Stimulated activated CD4-positive, alpha-beta T cell treated with anti-CD3 and anti-CD28 coated beads, Interleukin-4, amount 100 ng/mL, for 1 hour (primary cell): ENCODE results near the gene GIN1.
"Not testable (repeated sequence)": the region's sequence is repeated elsewhere in the genome, so short reads cannot be mapped to it uniquely, and the experiment has no call there.

ENCODE experiments used
- DNase-seq: peaks from one replicate; pipeline ENCODE4 v3.0.0-alpha.2; 2020

The GIN1 gene

DNA sequence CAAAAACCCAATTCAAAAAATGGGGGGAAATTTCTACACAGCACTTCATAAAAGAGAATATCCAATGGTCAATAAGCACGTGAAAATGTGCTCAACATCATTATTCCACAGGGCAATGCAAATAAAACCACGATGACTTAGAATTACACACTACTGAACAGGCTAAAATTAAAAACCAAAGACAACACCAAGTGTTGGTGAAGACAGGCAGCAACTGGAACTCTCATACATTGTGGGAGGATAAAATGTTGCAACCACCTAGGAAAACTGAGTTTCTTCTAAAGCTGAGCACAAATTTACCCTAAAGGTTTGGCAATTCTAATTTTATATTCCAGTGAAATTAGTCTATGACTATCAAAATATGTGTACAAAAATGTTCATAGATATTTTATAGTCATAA lies 9.5 kb downstream of the GIN1 start:
- DNase-seq = no peak

DNA sequence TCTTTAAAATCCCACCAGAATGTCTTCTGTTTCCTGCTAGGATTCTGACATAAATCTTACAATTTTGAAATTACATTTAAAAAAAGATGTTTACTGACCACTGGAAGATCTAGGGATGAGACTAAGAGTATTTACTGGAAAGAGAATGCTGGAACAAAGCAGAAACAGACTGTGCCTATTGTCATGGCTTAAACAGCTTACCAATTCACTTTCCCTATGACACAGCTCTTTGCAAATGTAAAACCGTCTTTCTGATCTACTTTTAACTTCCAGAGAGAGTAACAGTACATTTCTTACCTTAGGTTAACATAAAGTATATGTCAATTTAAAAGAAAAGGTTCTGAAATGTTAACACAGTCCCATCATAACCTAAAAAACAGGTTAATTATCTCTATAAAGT lies 10.7 kb downstream of the GIN1 start:
- DNase-seq = no peak

DNA sequence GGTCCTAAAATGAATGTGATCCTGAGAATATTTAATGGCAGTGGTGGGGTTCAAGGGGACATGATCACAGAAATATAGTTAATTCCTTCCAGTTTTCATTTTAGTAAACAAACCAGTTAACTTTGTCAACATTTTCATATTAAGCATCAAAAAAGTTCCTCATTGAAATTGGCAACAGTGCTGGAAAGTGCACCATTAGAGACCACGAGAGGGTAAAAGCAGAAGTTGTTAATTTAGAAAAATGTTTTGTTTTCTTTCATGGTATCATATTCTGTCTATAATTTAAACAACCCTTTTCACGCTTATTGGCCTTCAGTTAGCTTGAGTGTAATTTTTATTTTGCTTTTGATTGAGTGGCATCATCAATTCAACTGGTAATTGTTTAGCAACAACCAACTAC lies 11.9 kb downstream of the GIN1 start:
- DNase-seq = no peak

DNA sequence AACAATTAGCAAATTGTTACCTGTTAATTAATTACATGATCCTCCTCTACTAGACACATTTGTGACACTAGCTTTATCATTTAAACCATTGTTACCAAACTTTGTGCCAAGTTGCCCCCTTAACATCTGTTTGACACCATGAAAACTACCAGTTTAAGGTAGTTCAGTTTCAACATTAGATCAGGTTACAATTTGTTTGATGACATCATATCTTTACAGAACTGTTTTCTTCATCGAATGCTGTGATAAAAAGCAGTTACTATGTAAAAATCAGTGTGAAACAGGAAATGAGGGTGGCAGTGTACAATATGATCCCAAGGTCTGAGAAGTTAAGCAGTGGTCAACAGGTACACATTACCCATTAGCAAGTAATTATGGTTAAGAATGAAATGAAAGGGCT lies 17.7 kb downstream of the GIN1 start:
- DNase-seq = no peak

DNA sequence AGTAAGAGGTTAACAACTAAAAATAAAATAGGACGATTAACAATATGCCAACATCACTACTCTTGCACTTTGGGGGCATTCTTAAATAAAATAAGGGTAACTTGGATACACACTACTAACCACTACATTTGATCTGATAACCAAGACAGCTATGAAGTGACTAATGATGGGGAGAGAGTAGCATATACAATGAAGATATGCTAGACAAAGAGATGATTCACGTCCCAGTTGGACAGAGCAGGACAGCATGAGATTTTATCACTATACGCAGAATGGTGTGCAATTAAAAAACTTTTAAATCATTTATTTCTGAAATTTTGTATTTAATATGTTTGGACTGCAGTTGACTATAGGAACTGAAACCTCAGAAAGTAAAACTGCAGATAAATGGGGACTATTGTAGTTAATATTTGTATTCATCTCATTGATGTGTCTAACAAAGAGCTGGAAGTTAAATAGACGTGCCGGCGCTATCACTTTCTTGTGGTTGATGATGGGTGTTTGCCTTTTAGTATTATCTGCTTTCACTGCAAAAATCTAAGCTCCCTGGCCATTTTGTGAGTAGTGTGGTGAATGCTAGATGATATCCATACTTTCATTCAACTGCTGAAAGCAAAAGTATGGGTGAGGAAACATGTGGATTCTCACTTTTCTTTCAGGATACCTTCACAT lies 18.7 kb downstream of the GIN1 start:
- no peak for DNase-seq

DNA sequence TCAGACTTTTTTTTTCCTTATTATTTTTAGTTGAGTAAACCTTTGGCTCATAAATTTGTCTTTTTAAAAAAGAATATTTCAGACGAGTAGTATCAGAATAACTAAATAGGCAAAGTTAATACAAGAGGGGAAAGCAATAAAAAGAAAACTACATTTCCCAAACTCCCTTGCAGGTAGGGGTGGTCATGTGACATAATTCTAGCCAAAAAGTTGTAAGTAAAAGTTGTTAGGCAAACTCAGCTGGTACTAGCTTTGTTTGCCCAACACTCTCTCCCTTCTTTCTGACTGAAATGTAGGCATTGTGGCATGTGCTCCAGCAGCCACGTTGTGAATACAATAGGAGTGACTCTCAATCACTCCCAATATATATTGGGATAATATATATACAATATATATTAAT lies 20.9 kb downstream of the GIN1 start:
- DNase-seq = no peak

DNA sequence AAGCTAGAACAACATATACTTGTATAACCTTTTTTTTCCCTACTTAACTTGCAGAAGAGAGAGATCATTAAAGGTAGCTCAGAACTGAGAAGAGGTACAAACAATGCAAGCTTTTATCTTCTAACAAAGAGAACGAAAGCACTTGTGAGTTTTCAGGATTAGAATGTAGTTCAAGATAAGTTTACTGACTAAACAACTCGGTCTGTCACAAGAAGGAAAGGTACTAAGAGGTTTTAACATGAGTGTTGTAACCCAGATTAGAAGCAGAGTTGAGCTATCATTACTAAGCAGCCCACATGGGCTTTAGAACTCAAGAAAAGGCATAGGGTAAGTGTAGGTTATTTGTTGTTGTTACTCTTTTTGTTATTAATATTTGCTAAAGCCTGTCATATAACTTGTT lies 25.2 kb downstream of the GIN1 start:
- no peak for DNase-seq

DNA sequence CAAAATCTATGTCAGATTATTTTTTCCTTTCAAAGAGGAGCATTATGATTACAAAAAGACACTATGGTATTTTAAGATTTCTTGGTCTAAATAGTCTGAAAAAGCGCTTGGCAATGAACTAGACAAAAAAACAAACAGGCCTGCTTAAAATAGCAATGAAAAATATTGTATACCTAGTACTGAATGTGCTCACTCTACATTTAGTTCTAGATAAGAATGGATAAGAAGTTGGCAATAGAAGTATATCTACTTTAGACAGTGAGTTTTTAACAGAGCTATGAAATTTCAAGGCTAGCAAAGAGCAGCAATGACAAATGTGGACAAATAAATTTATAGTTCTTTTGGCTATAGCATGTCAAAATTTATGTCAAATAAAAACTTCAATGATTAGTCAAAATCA lies 26.2 kb downstream of the GIN1 start:
- no peak for DNase-seq

DNA sequence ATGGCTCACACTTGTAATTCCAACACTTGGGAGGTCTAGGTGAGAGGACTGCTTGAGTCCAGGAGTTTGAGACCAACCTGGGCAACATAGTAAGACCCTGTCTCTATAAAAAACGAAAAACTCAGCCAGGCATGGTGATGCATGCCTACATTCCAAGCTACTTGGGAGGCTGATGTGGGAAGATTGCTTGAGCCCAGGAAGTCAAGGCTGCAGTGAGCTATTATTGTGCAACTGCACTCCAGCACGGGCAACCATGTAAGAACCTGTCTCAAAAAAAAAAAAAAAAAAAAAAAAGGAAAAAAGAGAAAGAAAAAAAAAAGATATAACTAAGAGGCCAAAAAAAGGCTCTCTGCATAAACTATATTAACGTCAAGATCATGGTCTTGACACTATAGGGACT lies 27.3 kb downstream of the GIN1 start:
- DNase-seq = no peak

DNA sequence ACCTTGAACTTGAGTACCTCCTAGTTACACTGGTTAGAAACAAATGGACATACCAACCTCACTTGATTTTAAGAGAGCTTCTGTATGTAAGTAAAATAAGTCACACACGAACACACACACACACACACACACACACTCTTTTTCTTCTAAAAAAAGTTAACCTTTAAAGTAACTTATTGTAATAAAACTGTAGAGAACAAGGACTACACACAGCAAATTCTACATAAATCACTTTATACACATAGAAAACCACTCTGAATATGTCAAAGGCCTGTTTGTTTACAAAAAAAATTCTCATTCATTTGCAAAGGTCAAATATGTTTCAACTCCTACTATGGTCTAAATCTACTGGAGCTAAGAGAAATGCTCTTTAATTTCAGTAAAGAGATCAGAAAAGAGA lies 29.1 kb downstream of the GIN1 start:
- no peak for DNase-seq

DNA sequence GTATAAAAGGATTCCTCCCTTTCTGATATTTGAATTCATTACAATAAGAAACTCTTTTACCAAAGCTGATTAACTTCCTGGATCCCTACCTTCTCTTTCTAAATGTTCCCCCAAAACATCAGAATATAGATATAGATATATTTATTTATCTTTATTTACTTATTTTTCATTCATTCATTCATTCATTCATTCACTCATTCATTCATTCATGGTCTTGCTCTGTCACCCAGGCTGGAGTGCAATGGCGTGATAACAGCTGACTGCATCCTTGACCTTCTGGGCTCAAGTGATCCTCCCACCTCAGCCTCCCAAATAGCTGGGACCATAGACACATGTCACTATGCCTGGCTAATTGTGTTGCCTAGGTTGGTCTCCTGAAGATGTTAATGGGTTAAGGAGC lies 30.7 kb downstream of the GIN1 start:
- no peak for DNase-seq

DNA sequence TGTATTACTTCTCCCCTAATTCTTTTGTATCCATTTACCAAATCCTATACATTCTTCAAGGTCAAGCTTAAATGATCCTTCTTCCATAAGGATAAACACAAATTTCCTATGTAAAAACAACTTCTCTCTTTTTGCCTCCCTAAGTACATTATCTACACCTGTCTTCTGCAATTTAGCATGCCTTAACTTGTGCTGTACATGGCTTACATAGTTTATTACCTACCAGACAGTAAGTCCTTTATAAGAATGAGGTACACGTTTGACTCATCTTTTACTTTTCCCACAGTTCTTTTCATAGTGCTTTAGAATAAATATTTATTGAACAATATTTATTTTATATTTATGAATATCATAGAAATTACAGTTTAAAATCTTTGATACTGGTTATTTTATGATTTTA lies 33.4 kb downstream of the GIN1 start:
- DNase-seq = no peak

DNA sequence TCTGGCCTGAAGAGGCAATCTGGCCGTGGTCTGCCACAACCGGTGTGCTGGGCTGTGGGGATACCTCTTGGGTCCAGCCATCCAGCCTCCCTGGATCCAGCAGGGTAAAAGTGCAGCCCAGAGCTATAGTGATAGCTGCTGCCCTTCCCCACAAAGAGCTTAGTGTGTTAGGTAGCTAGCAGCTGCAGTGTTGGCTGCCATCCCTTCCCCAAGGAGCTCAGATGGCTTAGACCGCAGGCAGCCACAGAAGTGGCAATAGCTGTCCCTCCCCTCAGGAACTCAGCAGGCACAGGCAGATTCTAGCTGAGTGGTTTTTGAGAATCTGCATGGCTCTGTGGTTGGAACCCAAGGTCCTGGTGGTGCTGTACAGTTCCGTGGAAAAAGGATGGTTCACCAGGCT lies 40.1 kb downstream of the GIN1 start:
- no peak for DNase-seq

DNA sequence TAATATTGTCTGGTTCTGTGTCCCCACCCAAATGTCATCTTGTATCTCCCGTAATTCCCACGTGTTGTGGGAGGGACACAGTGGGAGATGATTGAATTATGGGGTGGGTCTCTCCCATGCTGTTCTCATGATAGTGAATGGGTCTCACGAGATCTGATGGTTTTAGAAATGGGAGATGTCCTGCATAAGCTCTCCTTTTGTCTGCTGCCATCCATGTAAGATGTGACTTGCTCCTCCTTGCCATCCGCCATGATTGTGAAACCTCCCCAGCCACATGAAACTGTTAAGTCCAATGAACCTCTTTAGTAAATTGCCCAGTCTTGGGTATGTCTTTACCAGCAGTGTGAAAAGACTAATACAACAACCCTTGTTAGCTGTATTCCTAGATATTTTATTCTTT lies 44.5 kb downstream of the GIN1 start:
- no peak for DNase-seq

DNA sequence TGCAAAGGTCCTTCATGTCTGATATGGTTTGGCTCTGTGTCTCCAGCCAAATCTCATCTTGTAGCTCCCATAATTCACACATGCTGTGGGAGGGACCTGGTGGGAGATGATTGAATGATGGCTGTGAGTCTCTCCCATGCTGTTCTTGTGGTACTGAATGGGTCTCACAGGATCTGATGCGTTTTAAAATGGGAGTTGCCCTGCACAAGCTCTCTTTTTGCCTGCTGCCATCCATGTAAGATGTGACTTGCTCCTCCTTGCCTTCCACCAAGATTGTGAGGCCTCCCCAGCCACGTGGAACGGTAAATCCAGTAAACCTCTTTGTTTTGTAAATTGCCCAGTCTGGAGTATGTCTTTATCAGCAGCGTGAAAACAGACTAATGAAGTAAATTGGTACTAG lies 46.4 kb downstream of the GIN1 start:
- not testable (repeated sequence) for DNase-seq

DNA sequence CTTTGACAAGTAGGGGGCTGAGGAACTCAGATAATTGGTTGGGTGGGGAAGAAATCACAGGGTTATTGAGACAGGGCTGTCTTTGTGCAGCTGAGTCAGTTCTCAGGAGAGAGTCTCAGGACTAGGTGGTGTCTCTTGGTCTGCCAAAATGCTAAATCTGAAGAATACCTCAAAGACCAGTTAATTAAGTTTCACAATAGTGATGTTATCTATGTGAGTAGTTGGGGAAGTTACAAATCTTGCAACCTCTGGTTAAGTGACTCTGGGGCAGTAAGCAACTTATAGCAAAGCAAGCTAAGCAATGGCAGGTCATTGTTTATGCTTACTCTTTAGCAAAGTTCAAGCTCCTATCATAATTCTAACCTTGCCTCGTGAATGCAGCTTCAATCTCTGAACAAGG lies 53.6 kb downstream of the GIN1 start:
- DNase-seq = no peak

DNA sequence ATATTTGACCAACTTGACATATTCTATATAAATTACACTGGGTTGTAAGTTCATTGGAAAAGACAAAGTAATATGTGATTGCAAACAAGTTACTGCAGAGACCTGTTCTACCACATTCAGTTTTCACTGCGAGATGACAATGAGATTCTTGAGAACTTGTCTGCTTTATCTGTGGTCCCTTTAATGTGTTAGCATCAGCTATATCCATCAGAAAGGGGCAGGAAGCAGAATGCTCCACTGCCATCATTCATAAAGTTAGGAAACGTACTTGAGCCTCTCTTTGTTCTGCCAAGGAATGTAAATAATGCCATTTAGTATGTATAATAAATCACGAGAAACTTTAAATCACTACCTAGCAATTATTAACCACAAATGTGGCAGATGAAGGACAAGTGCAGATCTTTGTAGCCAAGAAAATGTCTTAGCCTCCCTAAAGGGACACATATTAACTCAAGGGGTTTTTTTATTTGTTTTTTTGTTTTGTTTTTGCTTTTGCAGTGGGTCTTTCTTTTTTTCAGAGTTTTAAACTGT lies 59.4 kb downstream of the GIN1 start:
- no peak for DNase-seq

DNA sequence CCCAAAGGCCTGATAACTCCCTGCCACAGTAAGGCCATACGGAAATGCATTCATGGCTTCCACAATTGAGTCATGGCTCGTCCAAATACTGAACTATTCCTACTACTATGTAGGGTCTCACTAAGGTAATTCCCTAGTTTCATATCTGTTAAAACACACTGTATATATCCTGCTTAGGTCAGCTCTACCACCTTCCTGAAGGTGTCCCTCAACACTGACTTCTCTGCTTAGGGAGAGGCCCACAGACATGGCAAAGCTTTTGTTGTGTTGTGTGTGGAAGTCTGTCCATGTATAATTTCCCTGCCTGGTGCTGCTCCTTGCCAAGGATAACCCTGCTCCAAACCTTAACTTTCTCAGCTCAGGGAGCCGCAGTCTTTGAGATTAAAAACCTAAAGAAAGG lies 60.4 kb downstream of the GIN1 start:
- DNase-seq = no peak

DNA sequence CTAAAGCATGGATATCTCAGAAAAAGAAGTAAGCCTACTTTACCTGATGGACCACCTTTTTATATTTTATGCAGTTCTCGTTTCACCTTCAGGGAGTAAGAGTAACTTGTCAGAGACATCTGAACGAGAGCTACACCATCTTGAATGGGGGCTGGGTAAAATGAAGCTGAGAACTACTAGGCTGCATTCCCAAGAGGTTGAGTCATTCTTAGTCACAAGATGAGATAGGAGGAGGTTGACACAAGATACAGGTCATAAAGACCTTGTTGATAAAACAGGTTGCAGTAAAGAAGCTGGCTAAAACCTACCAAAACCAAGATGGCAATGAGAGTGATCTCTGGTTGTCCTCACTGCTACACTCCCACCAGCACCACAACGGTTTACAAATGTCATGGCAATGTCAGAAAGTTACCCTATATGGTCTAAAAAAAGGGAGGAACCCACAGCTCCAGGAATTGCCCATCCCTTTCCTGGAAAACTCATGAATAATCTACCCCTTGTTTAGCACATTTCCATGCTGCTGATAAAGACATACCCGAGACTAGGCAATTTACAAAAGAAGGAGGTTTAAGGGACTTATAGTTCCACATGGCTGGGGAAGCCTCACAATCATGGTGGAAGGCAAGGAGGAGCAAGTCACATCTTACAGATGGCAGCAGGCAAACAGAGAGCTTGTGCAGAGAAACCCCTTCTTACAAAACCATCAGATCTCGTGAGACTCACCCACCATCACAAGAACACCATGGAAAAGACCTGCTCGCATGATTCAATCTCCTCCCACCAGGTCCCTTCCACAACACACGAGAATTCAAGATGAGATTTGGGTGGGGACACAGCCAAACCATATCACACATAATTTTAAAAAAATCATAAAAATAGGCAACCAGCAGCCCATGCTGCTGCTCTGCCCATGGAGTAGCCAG lies 62.5 kb downstream of the GIN1 start:
- no peak for DNase-seq

DNA sequence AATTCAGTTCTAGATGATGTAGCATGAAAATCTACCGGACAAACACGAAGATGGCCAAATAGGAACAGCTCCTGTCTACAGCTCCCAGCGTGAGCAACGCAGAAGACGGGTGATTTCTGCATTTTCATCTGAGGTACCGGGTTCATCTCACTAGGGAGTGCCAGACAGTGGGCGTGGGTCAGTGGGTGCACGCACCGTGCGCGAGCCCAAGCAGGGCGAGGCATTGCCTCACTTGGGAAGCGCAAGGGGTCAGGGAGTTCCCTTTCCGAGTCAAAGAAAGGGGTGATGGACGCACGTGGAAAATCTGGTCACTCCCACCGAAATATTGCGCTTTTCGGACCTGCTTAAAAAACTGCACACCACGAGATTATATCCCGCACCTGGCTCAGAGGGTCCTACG lies 73.2 kb downstream of the GIN1 start:
- not testable (repeated sequence) for DNase-seq

DNA sequence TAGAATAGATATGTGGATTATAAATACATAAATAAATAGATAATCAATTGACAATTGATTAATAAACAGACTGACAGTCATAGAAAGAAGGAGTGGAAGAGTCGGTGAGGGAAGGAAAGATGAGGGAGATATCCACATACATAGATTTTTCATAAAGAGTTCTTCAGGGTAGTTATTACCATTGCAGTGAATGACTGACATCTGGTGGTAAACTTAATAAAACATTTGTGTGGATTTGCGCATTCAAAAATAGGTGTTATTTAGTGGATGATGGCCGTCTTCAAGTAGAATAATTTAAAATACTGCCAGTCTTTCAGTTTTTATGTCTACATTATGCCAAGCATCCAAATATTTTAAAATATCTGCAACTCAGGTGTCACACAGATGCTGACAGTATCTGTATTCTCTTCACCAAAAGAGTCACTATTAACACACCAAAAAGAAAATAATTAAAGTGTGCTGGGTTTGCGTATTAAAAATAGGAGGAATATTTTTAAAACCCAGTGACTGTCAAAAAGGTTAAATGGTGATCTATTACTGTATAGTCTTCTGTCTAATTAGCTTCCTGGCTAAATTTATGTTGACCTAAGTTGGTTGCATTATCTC lies 78.8 kb downstream of the GIN1 start:
- DNase-seq = no peak

DNA sequence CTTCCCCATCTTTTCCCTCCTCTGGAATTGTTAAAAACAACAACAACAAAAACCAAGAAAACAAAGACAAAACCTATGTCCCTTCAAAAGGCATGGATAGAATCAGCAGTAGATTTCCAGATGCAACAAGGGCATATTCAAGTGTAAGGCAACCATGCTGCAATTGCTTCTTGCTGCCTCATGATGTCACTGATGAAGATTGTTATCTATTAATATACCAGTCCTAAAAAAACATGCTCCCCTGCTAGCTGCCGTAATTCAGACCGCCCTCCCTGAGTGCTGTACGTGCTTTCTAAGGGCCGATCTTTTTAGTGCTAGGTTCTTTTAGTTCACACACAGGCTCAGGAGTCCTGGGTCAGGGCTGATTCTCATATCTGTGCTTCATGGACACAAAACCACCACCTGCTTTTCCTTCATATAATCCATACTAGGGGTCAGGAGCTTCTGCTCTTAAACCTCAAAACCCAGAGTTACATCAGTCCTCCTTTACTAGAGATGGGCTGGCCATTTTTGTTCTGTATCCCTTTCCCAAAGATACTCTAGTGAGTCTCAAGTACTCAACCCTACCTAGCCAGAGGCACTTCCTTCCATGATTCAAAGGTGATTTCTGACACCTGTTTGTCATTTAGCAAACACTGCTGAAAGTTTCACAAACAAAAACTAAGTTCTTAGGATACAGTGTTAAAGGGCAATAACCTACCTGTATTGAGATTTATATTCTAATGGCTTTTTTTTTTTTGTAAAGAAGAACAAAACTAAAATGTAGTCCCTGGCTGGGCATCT lies 82.1 kb downstream of the GIN1 start:
- no peak for DNase-seq

DNA sequence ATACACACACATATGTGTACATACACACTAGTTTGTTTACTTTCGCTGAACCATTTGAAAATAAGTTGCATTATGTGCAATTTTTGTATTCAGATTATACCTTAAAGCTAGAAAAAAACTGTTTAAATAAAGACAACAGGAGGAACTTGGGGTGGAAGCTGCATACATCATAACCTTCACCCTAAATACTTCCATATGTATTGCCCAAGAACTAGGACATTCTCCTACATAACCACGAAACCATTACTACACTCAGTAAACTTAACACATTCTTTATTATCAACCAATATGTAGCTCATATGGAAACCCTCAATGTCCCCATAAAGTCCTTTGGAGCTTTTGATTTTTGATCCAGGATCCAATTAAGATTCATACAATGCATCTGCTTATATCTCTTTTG lies 83.3 kb downstream of the GIN1 start:
- DNase-seq = no peak
